SK-N-MC (cell line): ENCODE data around the gene NABP1.

Experiments
- DNase-seq: peaks from one replicate; pipeline ENCODE4 v3.0.0-alpha.2; 2011; ENCODE audit warnings: low read depth, low spot score
- H3K27ac ChIP-seq: fragments of 200-600 bp; sonication (generic); 2 replicates; pipeline ENCODE4 v1.5.1; 2016; ENCODE audit warnings: mixed run types
- H3K36me3 ChIP-seq: fragments of 200-600 bp; sonication (generic); 2 replicates; pipeline ENCODE4 v1.6.1; 2017; ENCODE audit warnings: antibody characterized with exemption, low read length, mixed read lengths; ENCODE audit not compliant: insufficient read depth
- H3K4me3 ChIP-seq: fragments of 200-600 bp; sonication (generic); 2 replicates; pipeline ENCODE4 v1.5.1; 2016
- H3K9ac ChIP-seq: fragments of 200-600 bp; sonication (generic); 2 replicates; pipeline ENCODE4 v1.8.0; 2017; ENCODE audit warnings: mixed run types, mixed read lengths; ENCODE audit not compliant: insufficient read length
- H3K9me3 ChIP-seq: fragments of 200-600 bp; sonication (generic); 2 replicates; pipeline ENCODE4 v1.6.1; 2017; ENCODE audit warnings: low read depth, mild to moderate bottlenecking, antibody characterized with exemption, low read length, moderate library complexity, mixed read lengths
- EZH2 ChIP-seq: fragments of 200-600 bp; sonication (generic); IDR thresholded peaks from one replicate; pipeline ENCODE4 v1.6.1; 2017; ENCODE audit warnings: antibody characterized with exemption
- FOXP2 ChIP-seq: optimal IDR thresholded peaks from 2 replicates; pipeline ENCODE3; 2011; ENCODE audit warnings: mild to moderate bottlenecking, moderate library complexity; ENCODE audit not compliant: insufficient read depth; ENCODE audit errors: extremely low read length, control extremely low read depth
- POLR2AphosphoS5 ChIP-seq: IDR thresholded peaks from 2 replicates; pipeline ENCODE4 v1.6.1; 2012; ENCODE audit warnings: mild to moderate bottlenecking, low read depth, low read length, borderline replicate concordance

The NABP1 gene

DNA sequence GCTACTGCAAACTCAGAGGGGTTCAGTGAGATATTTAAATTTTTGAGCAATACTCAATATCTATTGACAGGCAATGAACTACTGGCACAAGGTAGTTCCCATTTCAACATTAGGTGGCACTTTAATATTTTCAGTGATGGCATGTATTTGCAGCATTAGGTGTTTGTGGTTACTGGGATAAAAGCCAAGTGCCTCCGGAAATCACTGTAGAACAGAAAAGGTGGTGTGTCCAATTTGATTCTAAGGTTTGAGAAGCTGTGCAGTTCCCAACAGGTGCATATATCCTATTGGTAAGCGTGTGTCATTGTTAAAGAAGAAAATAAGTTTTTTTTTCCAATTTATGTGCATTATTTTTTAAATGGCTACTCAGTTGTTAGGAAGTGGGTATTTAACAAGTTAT, 41.3 kb downstream of the NABP1 start:
- Histone ChIP-seq H3K27ac (no peak overlapping the region), H3K9ac (no peak overlapping the region), H3K4me3 (no peak overlapping the region), H3K36me3 (no peaks in the 10 kb centered on the region), H3K9me3 (no peaks in the 10 kb centered on the region)
- no peak for DNase-seq
- no peak for TF ChIP-seq POLR2AphosphoS5
- no peak for TF ChIP-seq EZH2
- no peak for TF ChIP-seq FOXP2

DNA sequence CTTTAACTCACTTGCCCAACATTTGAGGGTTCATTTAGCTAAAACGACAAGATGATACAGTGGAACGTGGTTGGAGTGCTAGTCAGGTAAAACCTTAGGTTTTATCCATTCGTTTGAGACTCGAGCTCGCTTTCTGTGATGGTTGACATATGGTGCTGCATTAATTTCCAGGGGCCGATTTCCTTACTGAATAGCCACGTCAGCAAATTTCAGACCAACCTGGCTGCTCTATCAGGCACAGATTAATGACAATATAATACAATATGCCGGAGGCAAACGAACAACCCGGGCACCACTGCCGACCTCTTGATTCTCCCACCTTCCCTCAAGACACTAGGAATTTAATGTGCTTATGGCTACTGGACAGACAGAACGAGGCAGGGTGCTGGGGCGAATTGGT, 42.0 kb downstream of the NABP1 start:
- Histone ChIP-seq H3K9ac (no peak overlapping the region), H3K27ac (no peak overlapping the region), H3K9me3 (no peaks in the 10 kb centered on the region), H3K4me3 (no peak overlapping the region), H3K36me3 (no peaks in the 10 kb centered on the region)
- DNase-seq = no peak
- TF ChIP-seq POLR2AphosphoS5 (no peak), EZH2 (no peak), FOXP2 (no peak)

DNA sequence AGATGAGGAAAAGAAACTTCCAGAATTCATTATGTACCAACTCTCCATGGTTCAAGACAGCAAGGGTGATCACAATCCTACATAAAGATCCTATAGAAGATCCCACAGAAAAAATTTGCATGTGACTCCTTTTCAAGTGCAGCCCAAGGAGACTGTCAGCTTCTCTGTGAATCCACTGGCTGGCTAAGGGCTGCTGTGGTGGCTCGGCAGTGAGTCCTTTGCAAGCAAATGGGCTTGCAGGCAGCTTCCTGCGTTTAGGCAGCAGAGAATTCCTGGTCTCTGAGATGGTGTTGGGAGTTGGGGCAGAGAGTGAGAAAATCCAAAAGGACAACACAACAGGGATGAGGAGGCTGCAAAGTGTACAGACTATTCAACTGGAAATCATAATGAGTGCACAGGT, 43.4 kb downstream of the NABP1 start:
- H3K27ac ChIP-seq = no peak overlapping the region
- DNase-seq = no peak
- H3K9ac ChIP-seq = no peak overlapping the region
- TF ChIP-seq EZH2 = no peak
- TF ChIP-seq POLR2AphosphoS5 = no peak
- TF ChIP-seq FOXP2 = no peak
- no peak overlapping the region for H3K4me3 ChIP-seq
- H3K9me3 ChIP-seq = no peaks in the 10 kb centered on the region
- H3K36me3 ChIP-seq = no peaks in the 10 kb centered on the region

DNA sequence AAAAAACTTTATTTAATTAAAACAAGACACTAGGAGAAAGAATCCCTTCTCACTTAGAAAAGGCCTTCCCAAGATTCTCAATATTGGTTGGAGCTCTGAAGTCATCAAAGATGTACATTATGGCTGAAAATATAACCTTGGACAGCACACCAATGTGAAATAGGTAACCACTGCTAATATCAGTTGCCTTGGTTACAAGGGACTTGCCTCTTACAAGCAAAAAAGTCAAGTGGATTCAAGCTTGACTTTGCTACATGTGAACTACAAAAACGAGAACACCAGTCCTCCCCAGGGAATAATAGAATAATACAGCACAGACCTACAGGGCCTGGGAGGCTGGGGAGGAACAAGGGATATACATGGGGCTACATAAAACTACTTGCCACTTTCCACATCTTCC, 46.1 kb downstream of the NABP1 start:
- no peak for TF ChIP-seq POLR2AphosphoS5
- TF ChIP-seq EZH2 = no peak
- TF ChIP-seq FOXP2 = no peak
- Histone ChIP-seq H3K27ac (peak overlapping the region; percentile 61; the same call in 1 of the 2 replicates), H3K9ac (no peak overlapping the region), H3K36me3 (no peaks in the 10 kb centered on the region), H3K9me3 (no peaks in the 10 kb centered on the region), H3K4me3 (no peak overlapping the region)
- DNase-seq = no peak

DNA sequence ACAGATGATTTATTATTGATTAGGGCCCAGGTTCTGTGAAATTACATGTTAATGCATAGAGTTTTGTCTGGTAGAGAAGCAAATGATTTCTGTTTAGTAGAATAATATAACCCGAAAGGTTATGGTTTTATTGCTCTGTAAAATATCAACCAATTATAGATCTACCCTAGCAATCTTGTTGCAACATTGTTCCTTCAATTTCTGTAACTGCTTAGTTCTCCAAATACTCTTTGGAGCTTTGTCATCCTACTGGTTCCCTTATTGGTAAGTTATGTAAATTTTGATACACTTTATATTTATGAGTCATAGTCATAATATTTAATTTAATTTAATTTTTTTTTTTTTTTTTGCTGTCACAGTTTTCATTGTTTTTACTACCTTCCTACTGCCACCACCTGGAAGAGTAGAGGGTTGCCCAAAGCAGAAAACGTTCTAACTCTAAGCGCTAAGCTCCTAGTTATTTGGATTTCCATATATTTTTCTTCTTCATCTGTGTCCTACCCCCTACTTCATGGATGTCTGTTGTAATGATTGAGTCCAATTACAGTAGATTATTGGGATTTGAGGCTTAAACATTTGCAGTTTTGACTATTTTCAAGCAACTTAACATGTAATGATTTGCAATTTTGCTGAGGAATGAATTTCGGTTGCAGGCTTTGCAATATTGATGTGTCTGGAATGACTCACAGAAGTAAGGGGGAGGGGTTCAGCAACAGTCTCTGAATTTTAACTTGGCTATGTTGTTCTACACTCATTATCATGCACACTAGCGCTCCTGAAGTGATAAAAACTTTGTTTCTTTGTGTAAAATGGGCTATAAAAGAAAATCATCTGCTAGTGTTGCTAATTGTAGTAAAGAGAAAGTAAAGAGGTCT, 51.1 kb downstream of the NABP1 start:
- Histone ChIP-seq H3K27ac (peak overlapping the region; percentile 20; the same call in 1 of the 2 replicates), H3K4me3 (peak overlapping the region; percentile 54), H3K9me3 (no peaks in the 10 kb centered on the region), H3K36me3 (no peaks in the 10 kb centered on the region), H3K9ac (no peak overlapping the region)
- DNase-seq = no peak
- TF ChIP-seq POLR2AphosphoS5 = no peak
- no peak for TF ChIP-seq EZH2
- no peak for TF ChIP-seq FOXP2

DNA sequence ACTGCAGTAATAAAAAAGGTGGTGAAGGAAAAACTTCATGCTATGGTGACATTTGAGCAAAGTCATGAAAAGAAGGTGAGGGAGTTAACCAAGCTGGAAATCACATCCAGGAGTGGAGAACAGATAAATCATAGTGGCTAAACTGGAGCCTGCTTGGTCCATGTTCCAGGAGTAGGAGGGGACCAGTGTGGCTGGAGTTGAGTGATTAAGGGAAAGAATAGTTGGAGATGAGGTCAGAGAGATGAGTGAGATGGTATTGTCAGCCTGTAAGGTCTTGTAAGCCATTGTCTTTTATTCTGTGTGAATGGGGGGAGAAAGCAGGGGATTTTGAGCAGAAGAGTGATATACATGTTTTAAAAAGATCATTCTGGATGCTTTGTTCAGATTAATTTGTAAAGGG, 52.3 kb downstream of the NABP1 start:
- Histone ChIP-seq H3K36me3 (no peaks in the 10 kb centered on the region), H3K9me3 (no peaks in the 10 kb centered on the region), H3K27ac (no peak overlapping the region), H3K4me3 (no peak overlapping the region), H3K9ac (no peak overlapping the region)
- DNase-seq = no peak
- TF ChIP-seq POLR2AphosphoS5 = no peak
- TF ChIP-seq EZH2 = no peak
- TF ChIP-seq FOXP2 = no peak
